SH-SY5Y (cell line): ENCODE measurements around the gene RCBTB1.

Source experiments
- GATA2 ChIP-seq: IDR thresholded peaks from 2 replicates; pipeline ENCODE4 v1.6.1; 2011; ENCODE audit warnings: mild to moderate bottlenecking, low read depth, low read length
- GATA3 ChIP-seq: IDR thresholded peaks from 2 replicates; pipeline ENCODE4 v1.6.1; 2011; ENCODE audit warnings: low read depth, mild to moderate bottlenecking, low read length, moderate library complexity

- TF ChIP-seq GATA2 (no peak), GATA3 (no peak)
Observed at GRCh38 chr13:49580980-49581680, 4.2 kb downstream of the RCBTB1 start.
